NB4 (cell line): ENCODE results near the gene BRINP1.

Experiments used
- DNase-seq: peaks from one replicate; pipeline ENCODE4 v3.0.0; 2010; ENCODE audit warnings: low read depth
- H3K4me3 ChIP-seq: one replicate; pipeline ENCODE4 v1.5.1; 2011; ENCODE audit warnings: mild to moderate bottlenecking, low read depth, low read length, moderate library complexity
- CTCF ChIP-seq: IDR thresholded peaks from one replicate; pipeline ENCODE4 v1.5.1; 2012; ENCODE audit warnings: low read depth, low read length
- MYC ChIP-seq: IDR thresholded peaks from 2 replicates; pipeline ENCODE4 v1.6.1; 2011; ENCODE audit warnings: low read depth, low read length
- POLR2A ChIP-seq: IDR thresholded peaks from 2 replicates; pipeline ENCODE4 v1.6.1; 2011; ENCODE audit warnings: mild to moderate bottlenecking; ENCODE audit not compliant: insufficient read length; ENCODE audit errors: extremely low read depth
- TF ChIP-seq, protein P1 (sequence below): IDR thresholded peaks from 2 replicates; pipeline ENCODE4 v1.6.1; 2011; ENCODE audit warnings: low read depth, low read length

Gene BRINP1

GRCh38 chr9:119240546-119240945 is 128.7 kb downstream of the BRINP1 start:
- H3K4me3 ChIP-seq, result no peak overlapping the region
- no peak for DNase-seq
- TF ChIP-seq CTCF, result no peak

GRCh38 chr9:119234636-119235035 is 134.6 kb downstream of the BRINP1 start:
- DNase-seq, result no peak
- TF ChIP-seq POLR2A (no peak), MYC (no peak), CTCF (no peak)
- H3K4me3 ChIP-seq, result no peak overlapping the region

DNA sequence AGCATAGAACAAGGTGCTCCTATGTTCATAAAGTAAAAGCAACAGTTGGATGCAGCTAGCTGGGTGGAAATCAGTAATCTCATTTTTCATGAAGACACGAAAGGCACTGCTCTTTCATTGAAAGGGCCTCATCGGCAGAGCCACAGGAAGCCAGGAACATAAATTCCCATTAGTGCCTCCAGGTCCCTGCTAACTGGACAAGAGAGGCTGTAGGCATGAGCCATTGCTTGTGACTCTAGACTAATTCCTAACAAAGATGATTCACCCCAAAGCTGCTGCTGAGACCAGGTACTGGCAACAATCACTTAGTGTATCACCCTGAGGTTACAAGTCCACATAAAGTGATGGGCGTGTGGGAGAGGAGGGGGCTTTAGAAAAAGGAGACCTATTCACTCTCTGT is 141.8 kb downstream of the BRINP1 start:
- DNase-seq, result no peak
- no peak overlapping the region for H3K4me3 ChIP-seq
- no peak for TF ChIP-seq POLR2A
- TF ChIP-seq, protein P1, sequence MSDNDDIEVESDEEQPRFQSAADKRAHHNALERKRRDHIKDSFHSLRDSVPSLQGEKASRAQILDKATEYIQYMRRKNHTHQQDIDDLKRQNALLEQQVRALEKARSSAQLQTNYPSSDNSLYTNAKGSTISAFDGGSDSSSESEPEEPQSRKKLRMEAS, result no peak
- no peak for TF ChIP-seq CTCF
- no peak for TF ChIP-seq MYC

- TF ChIP-seq, protein P1, result no peak
- TF ChIP-seq MYC (no peak), CTCF (no peak), POLR2A (no peak)
- no peak overlapping the region for H3K4me3 ChIP-seq
- no peak for DNase-seq
Measured at GRCh38 chr9:119224431-119224830, 144.8 kb downstream of the BRINP1 start.

GRCh38 chr9:119221276-119221675 is 148.0 kb downstream of the BRINP1 start:
- TF ChIP-seq MYC (no peak), CTCF (no peak), POLR2A (no peak)
- TF ChIP-seq, protein P1, result no peak
- DNase-seq, result no peak
- no peak overlapping the region for H3K4me3 ChIP-seq

DNA sequence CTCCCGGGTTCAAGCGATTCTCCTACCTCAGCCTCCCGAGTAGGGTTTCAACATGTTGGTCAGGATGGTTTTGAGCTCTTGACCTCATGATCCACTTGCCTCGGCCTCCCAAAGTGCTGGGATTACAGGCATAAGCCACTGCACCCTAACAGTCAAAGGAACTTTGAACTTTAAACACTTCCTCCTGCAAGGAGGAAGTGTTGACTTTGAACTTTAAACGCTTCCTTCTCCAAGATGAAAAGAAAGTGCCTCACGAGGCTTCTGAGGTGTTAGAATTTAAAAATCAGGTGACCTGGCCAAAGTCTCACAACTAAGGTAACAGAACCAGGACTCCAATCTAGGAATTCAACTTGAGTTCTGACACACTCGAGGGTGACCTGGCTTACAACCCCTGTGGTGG is 150.9 kb downstream of the BRINP1 start:
- TF ChIP-seq, protein P1, result no peak
- no peak for TF ChIP-seq POLR2A
- no peak for TF ChIP-seq CTCF
- no peak for TF ChIP-seq MYC
- no peak overlapping the region for H3K4me3 ChIP-seq
- no peak for DNase-seq
